HG03039 (cell line): ENCODE measurements around the gene UCN.
"Not testable (repeated sequence)": the region's sequence is repeated elsewhere in the genome, so short reads cannot be mapped to it uniquely, and the experiment has no call there.

Experiments
- ATAC-seq: cut with Tn5 transposase; IDR thresholded peaks from one replicate; pipeline ENCODE4 v1.9.1; 2021; ENCODE audit warnings: mild to moderate bottlenecking, moderate library complexity; ENCODE audit not compliant: unreplicated experiment

Gene UCN, protein sequence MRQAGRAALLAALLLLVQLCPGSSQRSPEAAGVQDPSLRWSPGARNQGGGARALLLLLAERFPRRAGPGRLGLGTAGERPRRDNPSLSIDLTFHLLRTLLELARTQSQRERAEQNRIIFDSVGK

DNA sequence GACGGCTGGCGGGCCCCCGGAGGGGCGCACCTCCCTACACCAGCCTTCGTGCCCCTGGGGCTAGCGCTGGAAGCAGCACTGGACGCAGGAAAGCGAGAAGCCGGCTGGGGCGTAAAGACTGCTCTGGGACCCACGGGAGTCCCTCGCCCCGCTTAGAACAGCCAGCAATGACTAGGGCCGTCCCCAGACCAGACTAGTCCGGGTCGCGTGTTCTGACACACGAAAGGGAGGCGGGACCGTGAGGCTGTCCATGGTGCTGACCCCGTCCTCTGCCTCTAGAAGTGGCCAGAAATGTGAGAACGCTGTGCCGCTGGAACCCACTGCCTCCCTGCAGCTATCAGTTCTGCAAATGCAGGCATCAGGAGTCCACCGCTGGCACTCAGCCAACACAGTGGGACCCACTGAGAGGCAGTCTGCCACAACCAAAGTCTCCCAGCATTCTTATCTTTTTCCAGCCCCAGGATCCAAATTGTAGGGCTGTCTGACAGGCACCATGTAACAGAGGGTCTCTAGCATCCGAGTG is at the start of gene UCN:
Gene UCN (minus strand): TSS at position 87 of the 523 bp plus-strand sequence. CDS start 550 bp downstream, outside the sequence.
- ATAC-seq = no peak

DNA sequence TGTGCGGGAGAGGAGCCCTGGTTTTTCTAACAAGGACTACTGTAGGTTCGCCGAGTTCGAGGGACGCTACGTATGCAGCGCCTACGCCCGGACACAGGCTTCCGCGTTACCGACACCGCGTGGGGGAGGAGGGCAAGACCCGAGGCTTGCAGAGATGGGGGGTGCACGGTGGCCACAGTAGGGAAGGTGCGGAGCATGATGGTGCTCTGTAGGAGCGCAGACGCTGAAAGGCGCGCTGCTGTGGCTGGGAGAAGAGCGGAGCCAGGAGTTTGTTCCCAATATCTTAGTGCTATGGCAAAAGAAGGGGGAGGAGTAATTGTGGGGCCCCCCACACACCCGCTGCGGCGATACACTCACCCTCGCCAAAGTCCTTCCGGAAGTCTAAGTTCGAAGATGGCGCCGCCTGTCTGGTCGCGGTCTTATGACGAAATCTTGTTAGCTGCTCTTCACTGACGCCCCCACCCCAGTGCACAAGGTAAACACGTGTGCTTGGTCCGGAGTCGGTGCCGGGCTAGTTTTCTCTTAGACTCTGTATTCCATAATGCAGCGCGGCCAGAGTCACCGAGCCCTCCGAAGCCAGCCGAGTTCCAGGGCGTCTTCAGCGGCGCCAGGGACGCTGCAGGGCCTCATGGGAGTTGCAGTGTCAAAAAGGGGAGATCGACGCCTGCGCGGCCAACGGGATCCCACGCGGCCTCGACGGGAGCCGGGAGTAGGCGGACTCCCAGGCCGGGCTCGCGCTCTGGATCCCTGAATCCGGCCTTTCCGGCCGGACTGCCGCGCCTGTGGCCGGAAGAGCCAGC is 48.3 kb upstream of the UCN start, which contains the start of gene GTF3C2:
Gene GTF3C2 (minus strand): TSS at position 383 of the 800 bp plus-strand sequence. CDS start 13,210 bp downstream, outside the sequence.
- ATAC-seq = peak; percentile 72

DNA sequence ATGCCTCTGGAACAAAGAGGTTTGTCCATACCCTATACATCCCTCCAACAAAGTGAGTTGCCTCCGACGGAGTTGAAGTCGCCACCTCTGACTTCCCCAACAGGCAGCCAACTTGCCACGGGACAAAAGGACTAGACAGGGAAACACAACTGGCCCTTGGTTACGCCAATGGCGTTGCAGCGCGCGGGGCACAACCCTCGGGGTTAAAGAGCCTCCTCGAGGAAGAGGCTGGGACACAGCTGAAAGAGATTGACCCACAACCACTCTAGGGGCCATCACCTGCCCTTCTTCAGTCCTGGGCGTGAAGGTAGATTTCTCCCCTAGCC is 47.8 kb upstream of the UCN start:
- peak; percentile 20 for ATAC-seq

DNA sequence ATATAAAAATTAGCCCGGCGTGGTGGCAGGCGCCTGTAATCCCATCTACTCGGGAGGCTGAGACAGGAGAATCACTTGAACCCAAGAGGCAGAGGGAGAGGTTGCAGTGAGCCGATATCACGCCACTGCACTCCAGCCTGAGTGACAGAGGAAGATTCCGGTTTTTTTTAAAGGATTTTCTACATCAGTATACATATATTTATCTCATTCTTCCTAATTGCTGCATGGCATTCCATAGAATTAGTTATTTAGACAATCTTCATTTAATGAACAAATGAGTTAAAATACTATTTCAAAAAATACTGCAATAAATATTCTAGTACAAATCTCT is 46.3 kb upstream of the UCN start:
- ATAC-seq = no peak

DNA sequence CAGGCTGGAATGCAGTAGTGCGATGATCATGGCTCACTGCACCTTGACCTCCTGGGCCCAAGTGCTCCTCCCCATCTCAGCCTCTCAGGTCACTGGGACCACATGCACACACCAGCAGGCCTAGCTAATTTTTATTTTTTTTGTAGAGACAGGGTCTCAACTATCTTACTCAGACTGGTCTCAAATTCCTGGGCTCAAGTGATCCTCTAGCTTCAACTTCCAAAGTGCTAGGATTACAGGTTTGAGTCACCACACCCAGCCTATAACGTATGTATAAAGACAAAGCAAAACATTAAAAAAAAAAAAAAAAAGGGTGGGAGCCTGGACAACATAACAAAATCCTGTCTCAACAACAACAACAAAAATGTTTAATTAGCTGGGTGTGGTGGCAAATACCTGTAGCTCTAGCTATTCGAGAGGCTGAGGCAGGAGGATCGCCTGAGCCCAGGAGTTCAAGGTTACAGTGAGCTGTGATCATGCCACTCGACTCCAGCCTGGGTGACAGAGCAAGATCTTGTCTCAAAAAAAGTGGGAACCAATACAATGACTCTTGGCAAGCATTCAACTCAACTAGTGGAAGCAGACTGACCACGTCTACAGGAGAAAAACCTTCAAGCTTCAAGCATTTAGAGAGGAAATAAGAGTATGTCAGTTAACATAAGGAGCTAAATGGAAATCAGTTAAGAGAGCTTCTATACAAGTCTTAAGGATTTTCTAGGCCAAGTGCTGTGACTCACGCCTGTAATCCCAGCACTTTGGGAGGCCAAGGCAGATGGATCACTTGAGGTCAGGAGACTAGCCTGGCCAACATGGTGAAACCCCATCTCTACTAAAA is 45.7 kb upstream of the UCN start:
- no peak for ATAC-seq

DNA sequence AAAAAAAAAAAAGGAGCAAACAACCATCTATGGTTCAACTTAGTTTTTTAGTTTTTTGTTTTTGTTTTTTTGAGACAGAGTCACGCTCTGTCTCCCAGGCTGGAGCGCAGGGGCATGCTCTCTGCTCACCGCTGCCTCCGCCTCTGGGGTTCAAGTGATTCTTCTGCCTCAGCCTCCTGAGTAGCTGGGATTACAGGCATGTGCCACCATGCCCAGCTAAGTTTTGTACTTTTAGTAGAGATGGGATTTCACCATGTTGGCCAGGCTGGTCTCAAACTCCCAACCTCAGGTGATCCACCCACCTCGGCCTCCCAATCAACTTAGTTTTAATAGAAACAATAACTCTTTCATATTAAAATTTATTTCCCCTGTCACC is 45.1 kb upstream of the UCN start:
- ATAC-seq = not testable (repeated sequence)

DNA sequence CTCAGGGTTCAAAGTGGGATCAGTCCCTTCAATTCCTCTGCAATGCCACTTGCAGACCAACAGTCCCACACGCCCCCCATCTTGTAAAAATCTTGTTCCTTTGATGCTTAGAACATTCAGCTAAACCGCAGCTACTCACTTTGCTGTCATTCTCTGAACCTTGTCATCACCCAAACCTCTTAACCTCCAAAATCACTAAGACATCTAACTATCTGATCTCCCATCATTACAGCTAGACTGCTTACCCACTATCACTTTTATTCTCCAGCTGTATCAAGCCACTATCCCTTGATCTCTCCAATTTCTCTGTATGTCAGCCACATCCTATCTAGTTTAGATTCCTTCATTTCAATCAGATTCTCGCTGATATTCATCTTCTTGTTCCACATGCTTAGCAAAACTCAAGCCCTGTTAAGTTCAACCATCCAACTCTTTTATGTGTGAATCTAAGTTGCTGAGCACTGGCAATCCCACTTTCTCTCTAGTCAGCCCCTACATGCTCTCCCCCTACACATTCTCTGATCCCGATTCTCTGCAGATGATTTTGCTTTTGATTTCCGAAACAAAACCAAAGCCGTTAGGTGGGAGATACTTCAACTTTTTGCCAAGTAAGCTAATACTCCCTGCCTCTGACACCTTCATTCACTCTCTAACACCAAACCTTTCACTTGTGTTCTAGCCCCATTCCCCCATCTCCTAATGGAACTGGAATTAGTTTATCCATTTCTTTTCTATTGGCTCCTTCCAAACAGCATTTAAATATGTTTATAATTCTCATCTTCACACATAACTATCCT is 43.8 kb upstream of the UCN start:
- ATAC-seq = no peak

DNA sequence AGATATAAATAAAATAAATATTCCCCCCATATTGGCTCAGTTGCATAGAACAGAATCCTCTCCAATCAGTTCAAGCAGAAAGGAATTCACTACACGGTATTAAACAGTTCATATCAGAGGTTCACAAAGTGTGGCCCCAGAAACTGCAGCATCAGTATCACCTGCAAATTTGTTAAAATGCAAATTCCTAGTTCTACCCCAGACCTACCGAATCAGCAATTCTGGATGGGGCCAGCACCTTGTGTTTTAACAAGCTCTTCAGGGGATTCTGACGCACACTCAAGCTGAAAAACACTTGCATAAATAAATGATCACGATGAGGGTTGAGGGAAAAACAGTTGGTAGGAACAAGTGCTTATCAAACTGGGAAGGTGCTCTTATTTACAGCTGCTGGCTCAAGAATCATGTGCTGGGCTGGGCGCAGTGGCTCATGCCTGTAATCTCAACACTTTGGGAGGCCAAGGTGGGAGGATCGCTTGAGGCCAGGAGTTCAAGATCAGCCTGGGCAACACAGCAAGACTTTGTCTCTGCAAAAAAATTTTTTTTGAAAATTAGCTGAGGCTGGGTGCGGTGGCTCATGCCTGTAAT is 42.0 kb upstream of the UCN start:
- ATAC-seq = no peak

DNA sequence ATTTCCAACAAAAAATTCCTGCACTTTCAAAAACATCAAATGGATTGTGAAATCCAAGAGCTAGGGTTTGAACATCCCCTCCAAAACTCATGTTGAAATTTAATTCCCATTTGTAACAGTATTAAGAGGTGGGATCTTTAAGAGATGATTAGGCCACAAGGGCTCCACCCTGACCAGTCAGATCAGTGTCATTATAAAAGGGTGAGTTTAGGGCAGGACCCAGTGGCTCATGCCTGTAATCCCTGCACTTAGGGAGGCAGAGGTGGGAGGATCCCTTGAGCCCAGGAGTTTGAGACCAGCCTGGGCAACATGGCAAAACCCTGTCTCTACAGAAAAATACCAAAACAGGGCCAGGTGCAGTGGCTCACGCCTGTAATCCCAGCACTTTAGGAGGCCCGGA is 39.4 kb upstream of the UCN start:
- no peak for ATAC-seq

DNA sequence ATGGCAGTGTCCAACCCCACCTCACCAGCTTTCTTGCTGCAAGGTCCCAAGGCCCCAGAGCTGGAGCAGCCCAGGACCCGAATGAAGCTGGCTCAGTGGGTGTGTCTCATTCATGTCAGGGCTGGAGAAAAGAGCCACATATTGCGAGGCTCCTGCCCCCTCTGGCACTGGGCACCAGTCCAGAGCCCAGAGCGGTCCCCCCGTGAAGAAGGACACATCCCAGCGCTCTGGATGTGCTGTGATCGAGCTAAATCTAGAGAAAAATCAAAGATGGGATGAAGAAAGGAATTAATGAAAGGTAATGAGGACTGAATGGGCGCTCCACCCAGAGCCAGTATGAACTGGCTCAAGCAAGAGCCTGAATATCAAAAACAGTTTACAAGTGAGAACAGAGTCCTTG is 27.9 kb upstream of the UCN start:
- ATAC-seq = no peak

DNA sequence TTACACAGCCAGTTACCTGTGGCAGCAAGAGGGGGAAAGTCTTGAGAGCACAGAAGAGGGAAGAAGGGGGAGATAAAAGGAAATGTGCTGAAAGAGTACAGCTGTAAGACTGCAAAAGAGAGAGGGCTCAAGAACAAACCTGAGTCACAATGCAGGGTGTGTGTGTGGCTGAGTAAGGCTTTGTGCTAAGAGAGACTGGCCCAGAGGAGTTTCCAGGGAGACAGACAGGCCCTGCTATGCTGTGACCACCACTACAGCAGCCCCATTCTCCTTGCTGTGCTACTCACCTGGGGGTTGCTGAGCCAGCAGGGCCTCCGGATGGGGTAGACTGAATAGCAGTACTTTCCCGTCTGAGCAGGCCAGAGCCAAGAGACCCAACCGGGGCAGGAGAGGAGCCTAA is 27.1 kb upstream of the UCN start:
- no peak for ATAC-seq

DNA sequence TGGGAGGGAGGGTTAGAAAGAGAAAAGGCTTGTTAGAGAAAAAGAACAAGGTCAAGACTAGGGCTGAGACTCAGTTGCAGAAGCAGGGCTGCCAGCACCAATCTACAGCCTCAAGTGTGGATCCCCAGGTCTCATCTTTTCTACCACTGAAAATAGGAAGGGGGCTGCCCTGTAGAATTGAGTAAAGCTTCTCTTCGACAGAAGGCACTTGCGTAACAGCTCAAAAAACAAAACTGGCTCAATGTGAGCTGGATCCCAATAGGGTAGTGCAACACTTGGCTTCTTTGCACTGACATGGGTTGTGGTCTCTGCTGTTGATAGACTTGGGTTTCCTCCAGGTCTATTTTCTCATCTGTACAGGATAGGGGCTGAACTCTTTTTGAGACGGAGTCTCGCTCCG is 16.5 kb upstream of the UCN start:
- no peak for ATAC-seq

DNA sequence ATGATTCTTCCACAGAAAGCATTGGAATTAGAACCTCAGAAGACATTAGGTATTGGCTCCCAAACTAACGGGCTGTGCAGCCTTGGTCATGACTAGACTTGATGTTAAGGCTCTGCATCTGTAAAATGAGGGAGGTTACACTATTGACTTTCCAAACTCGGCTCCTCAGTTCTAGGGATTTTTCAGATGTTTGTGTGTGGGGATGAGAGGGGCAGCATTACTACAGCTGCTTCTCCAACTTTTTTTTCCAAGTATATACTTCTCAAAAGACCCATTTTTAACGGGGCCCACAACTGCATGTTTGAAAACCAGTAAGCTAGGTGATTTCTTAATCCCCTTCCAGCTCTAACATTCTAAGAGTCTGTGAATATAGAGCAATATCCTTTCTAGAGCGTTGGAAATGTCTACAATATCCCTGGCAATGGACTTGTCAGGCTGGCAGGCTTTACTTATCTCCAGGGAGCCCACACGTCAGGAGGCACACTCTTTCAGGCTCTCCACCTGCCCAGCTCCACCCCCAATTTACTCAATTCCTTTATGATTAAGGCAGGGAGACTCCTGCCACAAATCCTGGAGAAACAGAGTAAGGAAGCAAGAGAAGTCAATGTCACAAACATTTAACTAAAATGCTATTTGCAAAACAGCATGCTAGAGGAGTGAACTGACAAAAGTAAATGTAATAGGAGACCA is 15.5 kb upstream of the UCN start:
- no peak for ATAC-seq

DNA sequence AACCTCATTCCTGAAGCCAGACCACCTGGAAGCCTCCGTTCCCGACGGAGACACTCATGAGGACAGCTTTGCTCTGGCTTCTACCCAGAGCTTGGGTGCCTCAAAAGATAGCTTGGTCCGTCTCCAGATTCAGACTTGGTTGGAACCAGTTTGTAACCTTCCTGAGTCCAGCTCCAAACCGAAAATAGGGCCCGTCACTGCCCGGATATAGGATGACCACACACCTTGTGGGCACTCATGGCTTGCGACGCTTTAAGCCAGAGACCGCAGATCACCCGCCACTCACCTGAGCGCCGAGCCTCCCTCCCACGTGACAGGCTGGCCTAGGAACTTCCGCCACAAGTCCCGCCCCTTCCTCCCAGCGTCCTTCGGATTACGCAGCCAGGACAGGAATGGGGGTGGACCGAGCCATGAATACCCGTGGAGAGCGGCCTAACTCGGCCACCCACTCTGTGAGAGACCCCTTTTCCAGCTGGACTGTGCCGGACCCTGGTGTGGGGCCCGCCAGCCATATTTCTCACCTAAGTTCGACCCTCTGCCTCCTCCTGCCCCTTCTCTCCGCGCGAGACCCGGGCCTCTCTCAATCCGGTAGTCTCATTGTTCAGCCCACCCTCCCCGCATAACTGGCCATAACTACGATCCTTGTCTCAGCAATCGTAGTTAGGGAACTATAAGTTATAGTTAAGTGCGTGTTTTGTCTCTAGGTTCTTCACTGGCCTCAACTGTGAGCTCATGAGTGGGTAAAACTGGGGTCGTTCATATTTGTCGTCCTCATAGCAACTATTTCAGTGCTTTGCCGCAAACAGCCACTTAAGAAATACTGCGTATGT is 14.7 kb upstream of the UCN start, which contains the start of gene MPV17:
Gene MPV17 (minus strand): TSS at position 332 of the 830 bp plus-strand sequence. CDS start 580 bp downstream, outside the sequence.
- ATAC-seq = peak; percentile 87

DNA sequence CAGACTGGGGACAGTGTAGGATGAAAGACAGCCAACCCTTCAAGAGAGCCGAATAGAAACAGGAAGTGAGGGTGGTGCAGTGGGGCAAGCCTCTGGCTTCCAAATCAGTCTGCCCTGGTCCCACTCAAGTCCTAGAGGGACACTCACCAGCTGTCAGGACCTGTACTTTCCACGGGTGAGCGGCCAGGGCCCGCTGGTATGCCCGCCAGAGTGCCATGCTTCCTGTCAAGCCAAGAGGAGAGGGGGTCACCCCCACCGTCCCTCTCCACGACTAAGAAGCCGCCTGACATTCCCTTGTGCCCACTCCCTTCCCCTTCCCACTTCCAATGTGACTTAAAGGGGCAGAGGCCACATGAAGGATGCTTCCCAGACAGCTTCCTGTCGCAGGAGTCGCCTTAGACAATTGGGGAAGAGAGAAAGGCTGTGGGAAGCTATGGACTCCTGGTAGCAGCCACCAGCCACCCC is 14.1 kb upstream of the UCN start:
- ATAC-seq = no peak

DNA sequence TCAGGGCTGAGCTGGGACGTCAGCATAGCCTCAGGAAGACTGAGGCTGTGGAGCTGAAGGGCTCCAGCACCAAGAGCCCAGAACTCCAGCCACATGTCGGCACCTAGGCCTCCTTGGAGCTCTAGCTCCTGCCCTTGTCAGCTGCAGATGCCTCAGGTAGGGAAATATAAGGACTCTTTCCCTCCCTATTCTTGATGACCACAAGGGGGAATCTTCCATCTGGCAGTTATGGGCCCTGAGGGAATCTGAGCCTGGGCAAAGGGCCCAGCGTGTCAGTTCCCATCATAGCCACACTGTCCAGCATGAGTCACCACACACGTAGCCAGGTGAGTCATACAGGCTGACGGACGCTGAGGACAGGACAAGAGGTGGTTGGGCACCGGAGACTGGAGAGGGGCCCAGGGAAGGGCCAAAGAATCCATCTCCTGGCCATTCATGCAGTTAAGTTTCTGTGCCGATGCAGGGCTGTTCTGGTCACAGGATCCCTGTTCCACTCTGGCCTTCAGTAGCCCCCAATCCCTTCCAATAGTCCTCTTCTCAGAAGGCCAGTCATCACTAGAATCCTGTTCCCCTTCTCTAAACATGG is 12.8 kb upstream of the UCN start:
- ATAC-seq = no peak

DNA sequence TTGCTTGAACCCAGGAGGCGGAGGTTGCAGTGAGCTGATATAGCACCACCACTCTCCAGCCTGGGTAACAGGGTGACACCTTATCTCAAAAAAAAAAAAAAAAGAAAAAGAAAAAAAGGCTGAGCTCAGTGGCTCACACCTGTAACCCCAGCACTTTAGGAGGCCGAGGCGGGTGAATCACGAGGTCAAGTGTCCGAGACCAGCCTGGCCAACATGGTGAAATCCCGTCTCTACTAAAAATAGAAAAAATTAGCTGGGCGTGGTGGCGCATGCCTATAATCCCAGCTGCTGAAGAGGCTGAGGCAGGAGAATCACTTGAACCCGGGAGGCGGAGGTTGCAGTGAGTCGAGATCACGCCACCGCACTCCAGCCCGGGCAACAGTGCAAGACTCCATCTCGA is 11.6 kb upstream of the UCN start:
- not testable (repeated sequence) for ATAC-seq

DNA sequence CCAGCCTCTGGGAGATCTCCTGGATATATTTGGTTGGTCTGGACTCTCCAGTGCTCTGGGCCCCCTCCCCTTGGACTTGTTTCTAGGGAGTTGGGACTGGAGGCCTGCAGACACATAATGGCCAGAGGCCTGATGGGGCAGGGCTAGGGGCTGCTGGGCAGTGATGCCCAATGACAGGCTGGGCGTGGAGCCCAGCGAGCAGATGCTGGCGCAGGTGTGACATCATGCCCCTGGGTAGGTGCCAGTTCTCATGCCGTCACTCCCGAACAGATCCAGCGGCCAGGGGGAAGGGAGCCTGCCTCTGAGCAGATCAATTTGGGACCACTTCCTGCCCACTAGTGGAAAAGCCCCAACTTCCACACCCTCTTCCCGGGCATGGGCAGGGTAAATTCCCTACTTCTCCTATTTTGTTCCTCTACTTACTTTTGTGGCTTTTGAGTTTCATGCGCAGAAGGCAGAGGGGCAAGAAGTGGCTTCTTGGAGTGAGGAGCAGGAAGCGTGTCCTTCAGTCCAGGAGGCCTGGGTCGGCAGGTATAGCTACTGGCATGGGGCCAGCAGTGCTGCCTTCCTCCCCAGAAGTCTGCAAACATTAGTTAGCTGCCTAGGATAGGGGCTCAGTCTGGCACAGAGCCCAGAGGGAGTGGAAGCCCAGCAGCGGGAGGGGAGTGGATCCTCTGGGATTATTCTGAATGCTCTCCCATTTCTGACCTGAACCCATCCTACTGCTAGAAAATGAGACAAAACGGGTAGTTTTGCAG is 8.6 kb upstream of the UCN start:
- no peak for ATAC-seq
